Stromal cell of bone marrow (primary cell): ENCODE measurements around the gene SMYD3.
A peak's percentile ranks its signal among the peaks of the same experiment; 100 is the strongest.

ENCODE experiments used
- DNase-seq: peaks from one replicate; pipeline ENCODE4 v3.0.0-alpha.2; 2012; ENCODE audit warnings: low read depth

The SMYD3 gene

DNA sequence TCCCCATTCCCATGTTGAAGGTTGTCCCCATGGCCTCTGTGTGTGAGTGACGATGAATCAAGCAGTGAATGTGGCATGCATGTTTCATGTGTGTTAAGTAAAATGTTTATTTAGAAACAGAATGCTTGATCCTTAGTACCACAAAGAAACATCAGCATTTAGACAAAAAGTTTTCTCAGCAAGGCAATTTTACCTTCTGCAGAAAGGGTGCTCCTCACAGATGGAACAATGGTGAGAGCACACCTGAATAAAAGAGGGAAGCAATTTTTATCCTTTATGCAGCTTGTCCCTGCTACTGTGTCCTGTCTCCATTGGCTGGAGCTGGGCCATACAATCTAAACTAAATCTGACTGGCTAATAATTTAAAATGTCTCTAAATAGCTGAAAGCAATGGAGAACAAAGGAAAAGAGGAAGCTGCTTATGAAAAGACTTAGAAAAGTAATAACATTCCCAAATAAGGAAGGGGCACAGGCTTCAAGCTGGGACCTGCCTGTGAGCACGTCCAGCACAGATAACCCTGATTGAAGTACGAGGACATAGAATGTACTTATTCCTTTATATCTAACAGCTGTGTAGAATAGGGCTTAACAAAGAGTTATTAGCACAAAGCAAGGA is 8.4 kb upstream of the SMYD3 start:
- no peak for DNase-seq

DNA sequence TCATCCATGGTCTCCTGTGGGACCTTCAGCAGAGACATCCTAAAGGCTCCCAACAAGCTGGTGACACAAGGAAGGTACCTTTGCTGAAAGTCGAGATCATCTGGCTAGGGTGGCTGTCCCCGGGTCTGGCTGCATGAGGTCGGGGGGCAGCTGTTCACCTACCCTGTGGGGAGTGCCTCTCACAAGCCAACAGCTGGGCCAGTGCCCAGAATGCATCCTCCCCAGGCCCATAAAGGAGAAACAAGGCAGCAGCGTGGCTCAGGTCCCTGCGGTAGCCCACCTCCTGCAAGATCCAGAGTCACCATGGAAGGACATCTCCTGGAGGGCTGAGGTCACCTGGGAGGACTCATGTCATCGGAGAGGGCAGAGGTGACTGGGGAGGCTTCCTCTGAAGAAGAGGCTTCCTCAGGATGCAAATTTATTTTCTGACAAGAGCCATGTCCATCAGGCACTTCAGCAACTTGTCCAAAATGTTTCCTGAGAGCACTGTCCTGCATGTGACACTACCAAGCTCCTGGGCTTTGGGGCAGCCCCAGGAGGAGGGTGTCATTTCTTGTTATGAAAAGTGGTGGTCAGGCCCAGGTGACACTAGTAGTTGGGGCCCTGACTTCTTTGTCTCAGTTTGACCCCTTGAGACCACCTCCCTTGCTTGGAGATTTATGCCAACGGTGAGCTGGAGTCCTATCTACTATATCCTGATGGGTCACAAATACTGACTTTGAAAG is 6.7 kb upstream of the SMYD3 start:
- DNase-seq, result no peak

DNA sequence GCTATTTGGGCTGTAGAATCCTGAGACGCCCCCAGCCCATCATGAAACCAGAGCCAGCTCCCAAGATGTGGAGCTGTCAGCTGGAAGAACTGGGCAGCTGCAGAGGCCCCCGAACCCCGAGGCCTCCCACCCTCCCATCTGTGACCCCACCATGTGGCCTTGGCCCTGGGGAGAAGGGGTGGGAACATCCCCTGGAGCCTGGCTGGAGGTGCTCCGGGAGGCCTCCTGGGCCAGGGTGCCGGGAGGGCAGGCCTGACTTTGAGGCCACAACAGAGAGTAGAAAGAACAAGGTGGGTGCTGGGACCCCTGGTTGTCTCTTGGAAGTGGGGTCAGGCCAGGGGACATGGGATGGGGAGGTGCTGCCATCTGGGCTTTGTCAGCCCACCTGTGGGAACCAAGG is 6.0 kb upstream of the SMYD3 start:
- no peak for DNase-seq

DNA sequence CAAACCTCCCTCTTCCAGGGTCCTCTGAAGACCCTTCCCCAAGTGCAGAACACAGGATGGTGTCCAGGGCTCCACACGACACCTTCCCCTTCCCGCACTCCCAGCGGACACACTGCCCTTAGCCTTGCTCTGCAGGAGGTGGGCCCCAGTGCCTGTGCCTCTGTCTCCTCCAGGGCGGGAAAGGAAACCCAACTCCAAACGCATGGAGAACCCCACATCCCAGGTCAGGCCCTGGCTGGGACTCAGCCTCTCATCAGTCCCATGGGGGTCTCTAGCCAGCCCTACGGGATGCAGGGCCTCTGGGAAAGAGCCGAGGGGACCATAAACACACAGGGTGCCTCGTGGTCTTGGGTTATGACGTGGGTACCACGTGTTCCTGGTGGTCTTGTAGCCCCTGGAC is 5.6 kb upstream of the SMYD3 start:
- no peak for DNase-seq

DNA sequence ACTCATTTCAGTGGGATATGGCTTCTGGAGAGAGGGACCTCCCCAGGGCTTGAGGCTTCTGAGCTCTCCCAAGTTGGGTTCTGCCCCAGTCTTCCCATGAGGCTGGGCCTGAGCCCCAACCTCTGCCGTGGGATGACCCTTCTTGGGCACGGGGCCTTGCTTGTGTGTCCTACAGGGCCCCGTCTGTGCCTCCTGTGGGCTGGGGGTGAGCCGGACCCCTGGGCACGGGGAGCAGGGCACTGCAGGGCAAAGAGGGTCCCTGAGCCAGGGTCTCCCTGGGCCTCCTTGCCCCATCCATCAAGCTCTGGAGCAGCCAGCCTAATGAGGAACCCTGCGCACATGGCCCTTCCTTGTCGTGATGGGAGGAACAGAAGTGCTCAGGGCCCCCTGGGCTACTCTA is 5.2 kb upstream of the SMYD3 start:
- no peak for DNase-seq

DNA sequence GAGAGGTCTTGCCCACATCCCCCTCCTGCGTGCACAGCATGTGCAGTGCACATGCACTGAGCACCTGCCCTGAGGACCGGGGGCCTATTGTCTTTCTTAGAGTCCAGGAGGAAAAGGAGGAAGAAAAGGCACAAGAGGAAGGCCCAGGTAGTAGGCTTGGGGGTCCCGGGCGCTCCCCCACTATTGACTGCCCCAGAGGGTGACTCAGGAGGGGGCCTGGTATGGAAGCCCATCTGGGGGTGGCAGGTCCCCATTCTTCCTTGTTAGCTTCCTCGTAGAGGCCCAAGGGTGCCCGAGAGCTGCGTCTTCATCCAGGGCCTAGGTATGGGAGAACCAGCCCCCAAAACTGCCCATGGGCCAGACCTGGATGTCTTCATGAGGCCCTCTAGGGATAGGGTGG is 4.1 kb upstream of the SMYD3 start:
- DNase-seq, result no peak

DNA sequence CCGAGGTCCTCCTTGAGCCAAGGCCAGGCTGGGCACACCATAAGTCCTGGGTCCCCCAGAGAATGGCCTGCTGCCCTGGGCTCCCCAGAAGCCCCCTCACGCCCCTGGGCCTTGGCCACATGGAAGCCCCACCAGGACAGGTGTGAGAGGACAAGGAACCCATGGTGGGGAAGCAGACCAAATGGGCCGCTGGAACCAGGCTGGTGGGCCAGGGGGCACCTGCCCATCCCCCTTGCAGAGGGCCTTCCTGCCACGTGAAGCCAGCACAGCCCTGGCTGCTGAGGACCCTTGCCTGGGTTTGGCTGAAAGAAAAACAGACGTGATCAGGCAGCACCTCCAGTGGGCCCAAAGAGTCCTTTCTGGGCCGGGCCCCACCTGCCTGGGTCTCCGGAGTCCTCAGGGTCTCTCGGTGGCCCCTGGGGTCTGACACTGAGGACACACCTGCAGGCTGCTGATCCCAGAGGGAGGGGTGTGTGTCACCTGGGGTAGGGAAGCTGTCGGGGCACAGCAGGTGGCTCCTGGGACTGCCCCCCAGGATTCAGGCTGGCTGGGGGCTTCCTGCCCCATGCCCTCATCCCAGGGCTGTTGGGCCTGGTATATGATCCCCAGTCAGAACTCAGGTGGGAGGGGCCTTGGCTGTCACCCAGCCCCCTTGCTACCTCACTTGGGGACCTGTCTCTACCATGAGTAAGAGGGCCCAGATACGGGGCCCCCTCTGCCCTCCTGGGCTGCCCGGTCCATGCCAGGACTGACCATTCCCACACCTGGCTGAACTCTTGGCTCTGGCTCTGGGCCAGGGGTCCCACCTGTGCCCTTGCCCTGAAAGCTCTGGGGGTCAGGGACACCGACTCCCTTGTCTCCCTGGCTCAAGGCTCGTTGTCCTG is 3.3 kb upstream of the SMYD3 start:
- no peak for DNase-seq

DNA sequence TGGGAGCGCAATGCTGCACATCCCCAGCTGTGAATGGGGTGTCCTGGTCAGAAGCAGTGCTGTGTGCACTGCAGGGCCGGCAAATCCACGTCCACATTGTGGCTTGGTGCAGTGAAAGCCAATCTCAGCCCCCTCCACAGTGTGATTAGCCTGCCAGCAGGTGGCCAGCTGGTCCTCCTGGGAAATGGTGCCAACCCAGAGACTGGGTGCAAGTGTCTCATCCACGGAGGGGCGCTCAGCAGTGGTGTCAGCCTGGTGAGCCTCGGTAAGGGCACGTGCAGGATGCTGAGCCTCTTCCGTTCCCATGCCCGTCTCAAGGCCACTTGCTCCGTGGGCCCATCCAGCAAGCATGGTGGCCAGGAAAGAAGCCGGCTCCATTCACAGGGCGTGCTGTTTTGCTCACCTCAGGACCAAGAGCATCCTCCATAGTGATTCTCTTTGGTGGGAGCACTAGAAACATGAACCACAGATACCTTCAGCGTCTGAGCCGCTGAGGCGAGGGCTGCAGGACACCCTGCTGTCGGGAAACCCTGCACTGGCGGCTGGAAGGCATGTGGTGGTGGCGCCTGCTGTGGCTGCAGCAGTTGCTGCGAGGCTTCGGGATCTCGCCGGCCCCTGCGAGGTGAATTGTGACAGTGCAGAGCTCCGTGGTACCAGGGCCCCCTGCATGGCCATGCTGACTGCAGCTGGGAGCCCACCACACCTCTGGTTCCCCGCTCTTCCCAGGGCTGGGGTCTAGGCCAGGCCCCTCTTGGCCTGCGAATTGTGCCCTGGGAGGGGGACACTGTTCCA is 2.0 kb upstream of the SMYD3 start:
- no peak for DNase-seq

DNA sequence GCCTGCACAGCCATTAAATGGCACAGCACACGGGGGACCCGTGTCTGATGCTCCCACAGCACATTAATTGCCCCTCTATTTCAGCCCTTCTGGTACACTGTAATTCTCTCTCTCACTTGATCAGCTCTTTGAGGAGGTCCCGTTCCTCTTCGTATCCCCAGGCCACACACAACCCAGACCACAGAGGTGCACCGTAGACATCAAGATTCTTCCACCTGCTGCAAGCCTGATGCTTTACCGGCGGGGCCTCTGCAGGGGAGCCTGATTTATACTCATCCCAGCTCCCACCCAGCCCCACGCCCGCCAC is 759 bp downstream of the SMYD3 start:
- no peak for DNase-seq

DNA sequence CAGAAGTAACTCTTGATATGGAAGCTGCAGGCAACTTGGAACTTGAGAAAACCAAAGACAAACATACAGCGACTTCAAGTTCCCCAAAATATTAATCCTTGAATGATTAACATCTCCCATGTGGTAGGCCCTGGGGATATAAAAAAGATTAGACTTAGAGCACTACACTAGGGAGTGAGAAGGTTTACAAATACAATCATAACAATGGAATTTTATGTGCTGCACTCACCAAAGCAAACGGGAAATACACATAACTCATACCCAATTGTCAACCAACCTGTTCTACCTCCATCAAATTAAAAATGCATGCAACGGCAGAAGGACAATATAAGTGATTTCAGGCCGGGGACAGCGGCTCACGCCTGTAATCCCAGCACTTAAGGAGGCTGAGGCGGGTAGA is 3.7 kb downstream of the SMYD3 start:
- DNase-seq, result no peak

DNA sequence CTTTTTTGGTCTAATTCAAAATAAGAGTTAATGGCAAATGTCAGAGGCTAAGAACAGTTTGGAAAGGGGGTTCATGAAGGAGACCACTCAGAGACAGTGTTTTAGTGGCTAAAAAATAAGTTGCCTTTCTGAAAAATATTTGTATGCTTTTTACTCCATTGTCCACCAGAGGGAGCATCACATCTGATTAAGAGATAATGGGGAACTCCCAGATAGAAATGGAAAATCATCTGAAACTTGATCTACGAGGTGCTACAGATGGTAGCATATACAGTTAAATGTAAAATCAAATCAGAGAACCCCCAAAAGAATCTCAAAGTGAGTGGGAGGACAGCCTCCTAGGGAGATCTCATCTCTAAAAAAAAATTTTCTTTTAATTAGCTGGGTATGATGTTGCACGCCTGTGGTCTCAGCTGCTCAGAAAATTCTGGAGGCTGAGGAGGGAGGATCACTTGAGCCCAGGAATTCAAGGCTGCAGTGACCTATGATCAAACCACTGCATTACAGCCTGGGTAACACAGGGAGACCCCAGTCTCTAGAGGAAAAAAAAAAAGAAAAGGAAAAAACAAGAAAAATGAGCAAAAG is 9.7 kb downstream of the SMYD3 start:
- peak; percentile 54 for DNase-seq

DNA sequence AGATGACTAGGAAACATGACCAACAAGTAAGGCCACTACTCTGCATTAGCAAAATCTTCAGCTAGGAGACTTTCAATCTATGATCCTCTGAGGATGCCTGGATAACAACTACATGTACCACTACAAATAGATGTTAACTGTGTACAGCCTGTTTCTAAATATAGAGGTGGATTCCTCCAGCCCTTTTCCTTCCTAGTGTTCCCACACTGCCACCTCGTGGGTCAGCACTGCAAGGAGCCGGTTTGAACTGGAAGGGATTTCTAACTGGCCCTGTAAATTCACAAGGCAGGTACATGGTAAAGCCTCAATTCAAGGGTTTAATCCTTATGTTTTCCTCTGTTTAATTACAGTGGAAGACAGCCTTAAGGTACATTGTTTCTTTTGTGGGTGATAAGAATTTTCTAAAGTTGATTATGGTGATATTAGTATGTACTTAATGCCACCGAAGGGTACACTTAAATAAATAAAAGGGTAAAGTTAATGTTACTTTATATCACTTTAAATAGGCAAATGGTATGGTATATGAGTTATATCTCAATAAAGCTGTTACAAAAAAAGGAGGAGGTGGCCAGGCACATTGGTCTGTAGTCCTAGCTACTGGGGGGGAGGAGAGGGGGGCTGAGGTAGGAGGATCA is 14.4 kb downstream of the SMYD3 start:
- DNase-seq, result peak; percentile 59

DNA sequence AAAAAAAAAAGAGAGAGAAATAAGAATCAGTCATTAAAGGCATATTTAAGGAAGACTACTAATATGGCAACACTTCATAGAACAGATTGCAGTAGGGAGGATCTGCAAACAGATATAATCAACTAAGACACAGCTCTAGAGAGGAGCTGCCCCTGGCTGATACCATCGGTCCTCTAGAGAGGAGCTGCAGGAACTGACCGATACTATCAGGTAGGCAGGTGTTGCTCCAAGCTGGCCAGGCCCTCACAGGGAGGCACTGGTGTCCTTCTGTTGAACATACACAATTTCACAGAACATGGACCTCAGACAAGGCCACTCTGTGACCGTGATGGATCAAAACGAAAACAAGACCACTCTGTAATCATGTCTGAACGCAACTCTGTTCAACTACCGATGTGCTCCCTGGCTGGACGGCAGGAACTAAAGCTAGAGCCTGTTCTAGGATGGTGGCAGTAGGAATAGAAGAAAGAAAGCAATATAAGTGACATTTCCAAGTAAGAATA is 15.5 kb downstream of the SMYD3 start:
- no peak for DNase-seq

DNA sequence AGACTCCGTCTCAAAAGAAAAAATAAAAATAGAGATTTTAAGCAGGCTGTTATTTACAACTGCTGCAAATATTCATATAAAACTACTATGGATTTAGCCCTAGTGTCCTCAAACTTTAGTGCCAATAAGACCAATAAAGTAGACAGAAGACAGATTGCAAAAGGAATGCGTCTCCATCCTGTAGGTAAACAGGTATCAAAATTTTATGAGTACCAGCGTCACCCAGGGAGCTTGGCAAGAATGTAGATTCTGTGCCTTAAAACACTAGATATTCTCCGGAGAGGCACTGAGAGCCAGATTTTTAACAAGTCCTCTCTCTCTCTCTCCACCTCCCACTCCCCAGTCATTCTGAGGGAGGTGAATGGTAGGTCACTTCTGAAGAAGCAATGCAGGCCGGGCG is 18.4 kb downstream of the SMYD3 start:
- no peak for DNase-seq

DNA sequence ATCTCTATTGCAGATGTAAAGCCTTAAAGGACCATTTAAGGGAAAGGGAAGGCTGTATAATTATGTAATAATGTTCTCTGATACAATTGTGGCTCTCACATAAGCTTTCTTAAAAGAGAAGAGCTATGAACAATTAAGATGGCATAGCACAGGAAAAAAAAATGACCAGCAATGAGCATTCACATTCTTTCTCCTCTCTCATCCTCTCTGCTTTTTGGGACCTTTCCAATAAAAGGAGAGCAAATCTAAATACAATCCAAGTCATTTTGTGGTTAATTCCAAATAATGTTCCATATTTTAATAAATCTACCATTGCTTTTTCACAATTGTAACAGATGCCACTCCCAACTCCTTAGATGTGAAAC is 23.5 kb downstream of the SMYD3 start:
- no peak for DNase-seq

DNA sequence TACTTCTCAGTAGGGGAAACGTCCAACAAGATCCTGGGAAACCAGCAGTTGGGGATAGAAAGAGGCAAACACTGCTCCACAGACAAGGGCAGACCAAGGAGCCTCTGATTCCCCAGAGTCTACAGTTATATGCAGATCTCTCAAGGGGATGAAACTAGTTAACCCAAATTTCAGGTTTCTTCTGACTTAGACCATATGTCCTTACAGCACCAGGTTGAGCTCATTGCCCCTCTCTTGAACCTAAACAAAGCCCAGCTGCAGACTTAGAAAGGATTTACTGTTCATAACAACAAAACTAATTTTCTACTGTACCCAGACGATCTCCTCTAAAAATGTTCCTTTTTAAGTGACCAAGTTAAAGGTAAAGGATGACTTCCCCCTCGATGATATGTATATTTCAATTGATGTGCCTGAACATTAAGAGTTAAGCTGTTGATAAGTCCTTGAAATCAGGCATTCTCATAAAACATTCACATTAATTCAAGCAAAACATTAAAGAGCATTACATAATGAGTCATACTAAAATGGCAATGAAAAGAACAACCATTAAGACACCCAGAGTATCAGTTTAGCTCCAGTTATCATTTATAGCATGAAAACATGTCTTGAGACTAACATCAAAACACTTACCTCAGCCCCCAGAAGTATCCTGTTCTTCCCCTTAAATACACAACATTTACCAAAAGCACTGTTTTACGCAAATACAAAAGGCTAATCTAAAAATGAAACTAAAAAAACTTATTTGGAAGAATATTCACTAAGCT is 24.1 kb downstream of the SMYD3 start:
- no peak for DNase-seq

DNA sequence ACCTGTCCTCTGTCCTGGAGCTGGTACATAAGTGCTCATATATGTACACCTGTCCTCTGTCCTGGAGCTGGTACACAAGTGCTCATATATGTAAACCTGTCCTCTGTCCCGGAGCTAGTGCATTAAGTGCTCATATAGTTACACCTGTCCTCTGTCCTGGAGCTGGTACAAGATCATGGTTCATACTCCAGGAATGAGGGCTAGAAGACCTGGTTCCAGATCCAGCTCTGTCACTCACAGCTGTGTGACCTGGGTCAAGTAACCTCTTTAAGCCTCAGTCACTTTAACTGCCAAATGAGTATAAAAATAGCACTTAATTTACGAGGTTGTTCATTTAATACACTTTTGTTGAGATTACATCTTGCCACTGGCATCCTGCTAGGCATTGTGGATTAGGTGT is 28.0 kb downstream of the SMYD3 start:
- no peak for DNase-seq

DNA sequence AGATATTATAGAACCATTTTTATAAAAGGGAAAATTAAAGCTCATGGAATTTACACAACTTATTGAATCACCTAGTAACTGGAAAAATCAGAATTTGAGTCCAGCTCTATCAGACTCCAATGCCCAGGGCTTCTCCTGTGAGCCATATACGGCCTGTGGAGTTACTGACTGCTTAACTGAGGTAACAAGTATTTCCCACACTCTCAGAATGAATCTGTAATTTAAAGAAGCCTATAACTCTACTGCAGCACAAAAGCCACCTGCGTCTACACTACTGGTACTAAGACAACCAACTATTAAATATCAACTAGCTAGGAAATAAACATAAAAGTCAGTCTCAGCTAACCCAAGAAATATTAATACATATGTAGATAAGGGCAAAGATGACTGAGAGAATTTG is 29.4 kb downstream of the SMYD3 start:
- DNase-seq, result no peak

DNA sequence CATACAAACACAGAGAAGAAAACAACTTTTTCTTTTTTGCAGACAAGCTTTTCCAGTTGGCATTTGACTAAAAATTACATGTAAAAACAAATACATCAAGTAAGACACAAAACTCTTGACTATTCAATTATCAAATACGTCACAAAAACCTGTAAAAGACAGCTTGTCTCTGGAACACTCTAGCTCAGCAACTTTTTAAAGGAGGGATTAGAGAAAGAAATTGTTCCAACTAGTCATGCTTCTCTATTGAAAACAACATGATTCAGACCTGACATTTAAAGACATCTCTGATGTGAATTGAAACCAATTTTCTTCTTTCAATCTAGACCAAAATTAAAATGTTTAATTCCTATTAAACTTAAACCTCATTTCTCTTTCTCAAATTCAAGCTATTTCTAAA is 30.3 kb downstream of the SMYD3 start:
- DNase-seq, result peak; percentile 39

DNA sequence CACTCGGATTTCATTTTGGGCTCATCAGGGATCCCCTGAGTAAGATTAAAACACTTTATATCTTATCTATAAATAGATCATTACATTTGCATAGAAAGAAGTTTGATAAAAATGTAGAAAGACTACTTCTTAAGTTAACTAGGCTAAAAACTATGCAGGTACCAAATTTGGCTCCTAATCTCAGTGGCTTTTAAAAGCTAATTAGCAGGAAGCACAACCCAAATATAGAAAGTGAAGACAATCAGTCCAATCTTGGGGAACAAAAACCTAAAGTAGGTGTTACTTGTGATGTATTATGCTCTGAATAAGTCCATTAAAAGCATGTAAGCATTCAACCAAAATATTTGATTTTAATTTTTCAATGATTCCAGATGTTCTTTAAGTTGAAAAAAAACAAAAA is 35.4 kb downstream of the SMYD3 start:
- no peak for DNase-seq

DNA sequence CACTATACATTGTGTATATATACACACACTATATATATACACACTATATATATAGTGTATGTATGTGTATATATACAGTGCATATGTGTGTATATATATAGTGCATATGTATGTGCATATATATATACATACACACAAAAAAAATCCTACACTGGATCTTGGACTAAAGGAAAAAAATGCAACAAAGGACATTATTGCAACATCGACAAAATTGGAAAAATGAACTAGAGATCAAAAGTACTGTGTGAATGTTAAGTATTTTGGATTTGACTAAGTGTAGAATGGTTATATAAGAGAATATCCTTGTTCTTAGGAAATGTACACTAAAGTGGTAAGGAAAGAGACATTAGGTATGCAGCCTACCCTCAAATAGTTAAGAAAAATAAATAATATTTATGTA is 36.5 kb downstream of the SMYD3 start:
- no peak for DNase-seq
